Raji (cell line): ENCODE measurements around the gene DDX10.

Experiments
- POLR2A ChIP-seq: IDR thresholded peaks from 2 replicates; pipeline ENCODE4 v1.6.1; 2011; ENCODE audit warnings: low read depth, low read length, control low read depth; ENCODE audit not compliant: insufficient read depth

Gene DDX10

GRCh38 chr11:108886005-108886659, 221.3 kb downstream of the DDX10 start:
- TF ChIP-seq POLR2A: no peak

DNA sequence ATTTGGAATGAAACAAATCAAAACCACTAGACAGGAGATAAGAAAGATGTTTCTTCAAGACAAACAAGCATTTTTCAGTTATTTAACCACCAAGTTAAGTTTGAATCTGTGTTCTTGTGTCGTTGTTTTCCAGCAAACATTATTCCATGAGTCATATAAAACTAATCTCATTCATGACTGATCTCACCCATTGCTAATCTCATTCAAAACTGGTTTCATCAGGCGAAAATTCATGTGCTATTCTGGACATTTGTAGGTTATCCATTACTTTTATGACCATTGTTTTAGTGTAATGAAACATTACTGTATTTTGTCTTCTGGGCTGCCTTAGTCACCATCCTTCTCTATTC, 221.8 kb downstream of the DDX10 start:
- TF ChIP-seq POLR2A: no peak

- no peak for TF ChIP-seq POLR2A
Measured at GRCh38 chr11:108887436-108888238, 222.8 kb downstream of the DDX10 start.

- no peak for TF ChIP-seq POLR2A
Measured at GRCh38 chr11:108890482-108891105, 225.7 kb downstream of the DDX10 start.

GRCh38 chr11:108891143-108891542, 226.3 kb downstream of the DDX10 start:
- TF ChIP-seq POLR2A: no peak

DNA sequence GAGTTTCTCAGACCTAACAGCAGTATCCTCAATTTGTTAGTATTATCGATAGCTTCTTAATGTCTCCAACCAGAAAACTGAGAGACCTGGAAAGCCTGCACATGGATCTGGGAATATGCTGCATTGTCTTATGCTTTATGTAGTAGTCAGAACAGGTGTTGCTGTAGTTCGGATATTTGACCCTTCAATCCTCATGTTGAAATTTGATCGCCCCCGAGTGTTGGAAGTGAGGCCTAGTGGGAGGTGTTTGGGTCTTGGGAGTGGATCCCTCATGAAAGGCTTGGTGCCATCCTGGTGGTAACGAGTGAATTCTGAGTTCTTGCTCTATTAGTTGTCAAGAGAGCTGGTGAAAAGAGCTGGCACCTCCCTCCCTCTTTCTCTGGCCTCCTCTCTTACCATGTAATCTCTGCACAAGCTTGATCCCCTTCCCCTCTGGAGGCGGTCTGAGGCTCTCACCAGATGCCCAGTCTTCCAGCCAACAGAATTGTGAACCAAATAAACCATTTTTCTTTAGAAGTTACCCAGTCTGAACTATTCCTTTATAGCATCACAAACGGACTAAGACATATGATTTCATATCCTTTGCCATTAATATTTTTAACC, 227.1 kb downstream of the DDX10 start:
- TF ChIP-seq POLR2A: no peak

GRCh38 chr11:108895579-108896480, 231.0 kb downstream of the DDX10 start:
- no peak for TF ChIP-seq POLR2A

DNA sequence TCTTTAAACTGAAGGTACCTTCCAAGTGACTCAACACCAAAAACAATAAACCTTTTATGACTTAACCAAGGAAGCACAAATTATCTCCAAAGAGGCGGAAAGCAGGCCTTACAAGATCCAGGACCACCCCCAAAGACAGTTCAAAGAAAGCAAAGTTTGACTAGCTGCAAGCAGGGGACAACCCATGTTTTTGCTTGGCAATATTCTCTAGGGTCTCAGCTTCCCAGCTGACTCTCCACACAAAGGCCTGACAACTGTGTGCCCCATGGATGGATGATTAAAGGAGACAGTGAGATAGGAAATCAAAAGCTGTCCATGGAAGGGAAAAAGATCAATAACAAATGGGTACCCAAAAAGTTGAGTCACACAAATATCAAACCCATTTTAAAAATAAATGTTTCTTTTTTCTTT, 232.2 kb downstream of the DDX10 start:
- TF ChIP-seq POLR2A: no peak

DNA sequence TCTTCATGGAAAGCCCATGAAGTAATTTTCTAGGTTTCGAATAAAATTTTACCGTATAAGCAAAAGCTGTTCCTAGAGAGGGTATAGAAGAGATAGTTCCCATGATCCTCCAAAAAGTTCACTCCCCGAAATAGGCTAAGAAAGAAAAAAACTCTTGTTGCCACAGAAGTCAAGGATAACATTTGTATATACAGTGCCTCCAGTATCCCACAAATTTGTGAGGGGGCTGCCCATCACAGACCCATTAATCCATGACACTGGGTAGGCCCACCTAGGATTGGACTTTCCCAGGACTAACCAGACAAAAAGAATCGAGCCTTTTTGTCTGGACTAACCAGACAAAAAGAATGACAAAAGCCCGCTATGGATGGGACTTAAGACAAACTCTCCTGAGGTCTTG, 233.0 kb downstream of the DDX10 start:
- TF ChIP-seq POLR2A: no peak

GRCh38 chr11:108901359-108901758, 236.5 kb downstream of the DDX10 start:
- no peak for TF ChIP-seq POLR2A

- no peak for TF ChIP-seq POLR2A
Measured at GRCh38 chr11:108902027-108902469, 237.2 kb downstream of the DDX10 start.

DNA sequence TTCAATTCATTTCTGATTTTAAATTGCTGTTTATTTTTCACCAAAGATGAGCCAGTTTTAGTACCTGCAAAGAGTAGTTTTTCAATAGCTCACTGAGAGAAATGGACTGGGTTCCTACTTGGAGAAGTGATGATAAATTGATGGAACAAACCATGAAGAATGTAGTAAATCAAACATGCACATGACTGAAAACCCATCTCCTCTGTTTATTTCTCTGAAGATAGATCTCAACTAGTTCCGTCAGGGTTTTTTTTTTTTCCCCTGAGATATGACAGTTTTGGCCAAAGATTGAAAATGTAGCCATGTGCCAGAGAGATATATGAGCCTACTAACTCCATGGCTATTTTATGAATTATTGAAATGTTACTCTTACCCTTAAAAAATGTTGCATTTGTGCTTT, 239.6 kb downstream of the DDX10 start:
- no peak for TF ChIP-seq POLR2A

GRCh38 chr11:108906329-108906728, 241.5 kb downstream of the DDX10 start:
- no peak for TF ChIP-seq POLR2A

DNA sequence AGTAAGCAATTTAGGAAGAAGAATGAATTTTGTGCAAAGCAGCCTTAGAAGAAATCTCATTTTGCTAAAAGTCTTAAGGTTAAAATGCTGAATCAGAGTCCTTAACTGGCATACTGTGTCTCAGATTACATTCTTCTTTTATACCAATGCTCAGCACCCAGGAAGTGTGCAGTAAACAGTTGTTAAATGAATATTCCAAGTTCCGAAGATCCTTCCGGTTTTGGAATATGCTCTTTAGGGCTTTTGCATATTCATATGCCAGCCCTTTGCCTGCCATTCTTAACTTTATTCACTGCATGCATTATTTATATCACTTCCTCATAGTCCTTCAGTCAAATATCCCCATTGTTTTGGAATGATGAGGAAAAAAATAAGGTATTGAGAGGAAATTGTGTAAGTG, 242.0 kb downstream of the DDX10 start:
- no peak for TF ChIP-seq POLR2A

DNA sequence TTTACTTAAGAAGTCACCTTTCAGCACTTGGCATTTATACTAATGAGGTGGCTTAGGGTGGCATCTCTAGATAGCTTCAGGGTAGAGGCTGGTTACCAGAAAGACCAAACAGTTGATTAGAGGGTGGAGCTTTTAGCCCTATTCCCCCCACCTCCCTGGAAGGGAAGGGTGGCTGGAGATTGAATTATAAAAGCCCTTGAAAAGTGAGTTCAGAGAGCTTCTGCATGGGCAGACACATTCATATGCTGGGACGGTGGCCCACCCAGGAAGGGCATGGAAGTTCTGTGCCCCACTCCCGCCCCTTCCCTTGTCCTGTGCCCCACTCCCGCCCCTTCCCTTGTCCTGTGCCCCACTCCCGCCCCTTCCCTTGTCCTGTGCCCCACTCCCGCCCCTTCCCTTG, 244.2 kb downstream of the DDX10 start:
- no peak for TF ChIP-seq POLR2A
